Epithelial cell of esophagus (primary cell): ENCODE data around the gene MRPS34.

ENCODE experiments used
- DNase-seq: peaks from one replicate; pipeline ENCODE4 v3.0.0; 2010; ENCODE audit warnings: low read depth
- H3K4me3 ChIP-seq: 2 replicates; pipeline ENCODE4 v1.5.1; 2011; ENCODE audit warnings: mild to moderate bottlenecking, low read length, control low read depth
- TF ChIP-seq, protein P1 (sequence below): IDR thresholded peaks from 2 replicates; pipeline ENCODE4 v1.5.1; 2011; ENCODE audit warnings: low read depth, mild to moderate bottlenecking, low read length, control low read depth, inconsistent platforms; ENCODE audit not compliant: insufficient read depth; ENCODE audit errors: missing control alignments

Gene MRPS34

DNA sequence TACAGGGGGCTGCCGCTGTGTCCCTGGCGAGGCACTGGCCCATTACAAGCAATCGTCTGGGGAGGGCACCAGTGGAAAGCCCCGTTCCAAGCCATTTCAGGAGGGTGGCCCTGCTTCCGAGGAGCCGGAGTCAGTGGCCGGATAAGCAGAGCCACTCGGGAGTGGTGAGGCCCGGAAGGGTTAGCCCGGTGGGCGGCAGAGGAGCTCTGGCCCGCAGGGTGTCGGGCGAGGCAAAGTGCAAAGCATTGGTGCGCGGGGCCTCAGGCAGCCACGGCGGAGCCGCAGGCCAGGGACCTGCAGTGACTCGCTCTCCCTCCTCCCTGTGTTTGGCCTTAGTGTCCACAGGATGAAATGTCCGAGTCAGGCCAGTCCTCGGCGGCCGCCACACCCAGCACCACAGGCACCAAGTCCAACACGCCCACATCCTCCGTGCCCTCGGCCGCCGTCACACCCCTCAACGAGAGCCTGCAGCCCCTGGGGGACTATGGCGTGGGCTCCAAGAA, 26.2 kb downstream of the MRPS34 start:
- no peak overlapping the region for H3K4me3 ChIP-seq
- TF ChIP-seq, protein P1, sequence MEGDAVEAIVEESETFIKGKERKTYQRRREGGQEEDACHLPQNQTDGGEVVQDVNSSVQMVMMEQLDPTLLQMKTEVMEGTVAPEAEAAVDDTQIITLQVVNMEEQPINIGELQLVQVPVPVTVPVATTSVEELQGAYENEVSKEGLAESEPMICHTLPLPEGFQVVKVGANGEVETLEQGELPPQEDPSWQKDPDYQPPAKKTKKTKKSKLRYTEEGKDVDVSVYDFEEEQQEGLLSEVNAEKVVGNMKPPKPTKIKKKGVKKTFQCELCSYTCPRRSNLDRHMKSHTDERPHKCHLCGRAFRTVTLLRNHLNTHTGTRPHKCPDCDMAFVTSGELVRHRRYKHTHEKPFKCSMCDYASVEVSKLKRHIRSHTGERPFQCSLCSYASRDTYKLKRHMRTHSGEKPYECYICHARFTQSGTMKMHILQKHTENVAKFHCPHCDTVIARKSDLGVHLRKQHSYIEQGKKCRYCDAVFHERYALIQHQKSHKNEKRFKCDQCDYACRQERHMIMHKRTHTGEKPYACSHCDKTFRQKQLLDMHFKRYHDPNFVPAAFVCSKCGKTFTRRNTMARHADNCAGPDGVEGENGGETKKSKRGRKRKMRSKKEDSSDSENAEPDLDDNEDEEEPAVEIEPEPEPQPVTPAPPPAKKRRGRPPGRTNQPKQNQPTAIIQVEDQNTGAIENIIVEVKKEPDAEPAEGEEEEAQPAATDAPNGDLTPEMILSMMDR, result no peak
- DNase-seq, result no peak

GRCh38 chr16:1745900-1746692, 26.8 kb downstream of the MRPS34 start:
- TF ChIP-seq, protein P1, result no peak
- DNase-seq, result peak; percentile 54
- H3K4me3 ChIP-seq, result no peak overlapping the region

DNA sequence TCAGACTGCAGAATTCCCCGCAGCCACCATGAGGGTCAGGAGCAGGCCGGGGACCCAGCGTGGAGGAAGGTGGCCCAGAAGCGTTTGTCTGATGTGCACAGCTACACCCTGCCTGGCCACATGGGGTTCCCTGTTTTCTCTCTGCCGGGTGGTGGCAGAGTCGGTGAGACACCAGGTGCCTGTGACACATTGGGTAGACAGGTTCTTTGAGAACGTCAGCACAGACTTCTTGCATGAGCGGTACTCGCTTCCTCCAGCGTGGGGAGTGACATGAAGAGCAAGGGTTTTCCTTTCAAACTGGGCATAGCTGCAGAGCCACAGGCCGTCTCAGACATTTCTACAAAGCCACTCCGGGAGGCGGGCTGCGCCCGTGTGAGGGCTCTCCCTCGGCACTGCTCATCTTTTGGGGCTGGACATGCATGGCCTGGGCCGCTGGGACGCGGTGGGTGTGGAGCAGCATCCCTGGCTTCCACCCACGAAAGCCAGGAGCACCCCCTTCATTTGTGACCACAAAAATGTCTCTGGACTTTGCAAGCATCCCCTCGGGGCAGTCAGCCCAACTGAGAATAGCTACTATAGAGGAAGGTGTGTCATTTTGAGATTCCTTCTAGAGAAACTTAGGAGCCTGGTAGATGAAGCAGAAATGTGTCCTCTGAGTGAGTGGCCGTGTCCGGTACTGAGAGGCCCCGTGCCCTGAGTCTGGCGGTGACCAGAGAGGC, 27.6 kb downstream of the MRPS34 start:
- no peak overlapping the region for H3K4me3 ChIP-seq
- DNase-seq, result peak; percentile 57
- TF ChIP-seq, protein P1, result peak; percentile 6

DNA sequence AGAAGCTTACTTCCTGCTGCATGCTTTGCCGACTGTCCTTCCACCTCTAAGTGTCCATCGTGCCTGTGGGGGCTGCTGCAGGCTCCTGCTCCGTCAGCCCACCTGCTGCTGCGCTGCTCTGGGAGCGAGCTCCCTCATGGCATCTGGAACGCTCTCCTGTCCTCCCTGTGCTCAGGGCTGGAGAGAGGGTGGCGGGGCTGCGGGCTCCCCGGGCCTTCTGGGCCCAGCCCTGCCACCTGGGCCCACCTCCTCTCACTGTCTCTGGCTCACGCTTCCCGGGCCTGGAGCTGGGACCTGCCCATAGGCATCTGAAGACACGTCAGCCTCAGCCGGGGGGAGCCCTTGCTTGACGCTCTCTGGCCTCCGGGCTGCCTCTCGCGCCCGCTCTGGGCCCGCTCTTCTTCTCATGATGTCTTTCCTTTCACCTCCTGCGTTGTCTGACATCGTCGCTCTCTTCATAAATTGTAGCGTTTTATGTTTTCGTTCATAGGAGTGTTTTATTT, 28.5 kb downstream of the MRPS34 start:
- no peak overlapping the region for H3K4me3 ChIP-seq
- DNase-seq, result no peak
- TF ChIP-seq, protein P1, result no peak

- TF ChIP-seq, protein P1, result no peak
- no peak overlapping the region for H3K4me3 ChIP-seq
- DNase-seq, result no peak
Observed at GRCh38 chr16:1743376-1744337, 29.3 kb downstream of the MRPS34 start.

DNA sequence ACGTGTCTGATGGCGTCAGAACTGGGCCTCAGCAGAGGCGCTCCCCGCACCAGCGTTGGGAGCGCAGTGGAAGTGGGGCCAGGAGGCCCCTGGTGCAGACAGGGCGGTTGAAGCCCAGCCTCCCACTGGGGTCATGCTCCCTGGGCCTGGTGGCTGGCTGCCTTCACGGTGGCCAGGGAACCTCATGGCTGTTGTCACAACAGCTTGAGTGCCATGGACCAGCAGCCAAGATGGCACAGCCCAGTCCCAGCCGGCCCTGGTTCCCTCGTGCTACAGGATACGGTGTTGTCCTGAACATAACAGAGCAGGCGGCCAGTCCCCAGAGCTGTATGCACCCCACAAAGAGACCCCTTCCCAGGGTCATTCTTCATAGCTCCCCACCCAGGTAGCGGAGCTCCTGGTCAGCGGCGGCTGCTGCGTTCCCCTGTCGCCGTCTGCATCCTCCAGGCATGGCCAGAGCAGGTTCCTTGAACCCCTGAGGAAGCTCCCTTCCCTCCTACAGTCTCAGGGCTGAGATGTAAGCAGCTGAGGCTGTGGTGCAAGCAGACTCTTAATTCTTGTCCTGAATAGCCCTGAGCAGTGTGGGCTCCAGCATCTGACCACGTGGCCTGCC, 31.3 kb downstream of the MRPS34 start:
- no peak for DNase-seq
- TF ChIP-seq, protein P1, result no peak
- H3K4me3 ChIP-seq, result no peak overlapping the region
